SK-N-SH treated with all-trans-retinoic acid at 6 μM for 48 hours (cell line): ENCODE measurements around the gene MTIF2.
A peak's percentile ranks its signal among the peaks of the same experiment; 100 is the strongest.
"Not testable (repeated sequence)": the region's sequence is repeated elsewhere in the genome, so short reads cannot be mapped to it uniquely, and the experiment has no call there.

Source experiments
- ATAC-seq: fragments of 200-7000 bp; cut with Tn5 transposase; 3 replicates; pipeline ENCODE4 v1.9.1; 2020; ENCODE audit warnings: mild to moderate bottlenecking, moderate library complexity
- ARNTL ChIP-seq: fragments of 450-650 bp; formaldehyde crosslinking; IDR thresholded peaks from 2 replicates; pipeline ENCODE4 v1.5.0; 2020; ENCODE audit warnings: low read depth, mild to moderate bottlenecking, moderate library complexity, borderline replicate concordance
- CSRNP3 ChIP-seq: fragments of 250-450 bp; sonication (Bioruptor Pico); IDR thresholded peaks from 2 replicates; pipeline ENCODE4 v1.5.1; 2021; ENCODE audit warnings: mild to moderate bottlenecking, moderate library complexity
- ESRRG ChIP-seq: fragments of 250-450 bp; sonication (Bioruptor Pico); IDR thresholded peaks from 2 replicates; pipeline ENCODE4 v1.6.1; 2021; ENCODE audit warnings: mild to moderate bottlenecking
- GLIS3 ChIP-seq: fragments of 250-450 bp; sonication (Bioruptor Pico); IDR thresholded peaks from 2 replicates; pipeline ENCODE4 v1.5.0; 2020; ENCODE audit warnings: mild to moderate bottlenecking, moderate library complexity
- OSR1 ChIP-seq: fragments of 250-450 bp; sonication (Bioruptor Pico); IDR thresholded peaks from 2 replicates; pipeline ENCODE4 v1.8.0; 2022; ENCODE audit warnings: moderate library complexity, mild to moderate bottlenecking, inconsistent platforms
- PATZ1 ChIP-seq: fragments of 250-450 bp; sonication (Bioruptor Pico); IDR thresholded peaks from 2 replicates; pipeline ENCODE4 v1.8.0; 2020; ENCODE audit warnings: mild to moderate bottlenecking, moderate library complexity, borderline replicate concordance
- POU6F1 ChIP-seq: fragments of 250-450 bp; sonication (Bioruptor Pico); IDR thresholded peaks from 2 replicates; pipeline ENCODE4 v1.8.0; 2021; ENCODE audit warnings: low read depth, mild to moderate bottlenecking, moderate library complexity, borderline replicate concordance
- PPARA ChIP-seq: fragments of 250-450 bp; sonication (Bioruptor Pico); IDR thresholded peaks from 2 replicates; pipeline ENCODE4 v1.5.0; 2020; ENCODE audit warnings: mild to moderate bottlenecking, borderline replicate concordance
- RARB ChIP-seq: fragments of 250-450 bp; sonication (Bioruptor Pico); IDR thresholded peaks from 2 replicates; pipeline ENCODE4 v1.8.0; 2021; ENCODE audit warnings: mild to moderate bottlenecking, moderate library complexity
- SNAI2 ChIP-seq: fragments of 250-450 bp; sonication (Bioruptor Pico); IDR thresholded peaks from 2 replicates; pipeline ENCODE4 v1.5.0; 2020; ENCODE audit warnings: mild to moderate bottlenecking, moderate library complexity
- TCF4 ChIP-seq: fragments of 250-450 bp; sonication (Bioruptor Pico); IDR thresholded peaks from 2 replicates; pipeline ENCODE4 v1.8.0; 2021; ENCODE audit warnings: mild to moderate bottlenecking, moderate library complexity, borderline replicate concordance
- TOX ChIP-seq: fragments of 250-450 bp; sonication (Bioruptor Pico); IDR thresholded peaks from 2 replicates; pipeline ENCODE4 v1.8.0; 2021; ENCODE audit warnings: mild to moderate bottlenecking, moderate library complexity, borderline replicate concordance
- TSHZ2 ChIP-seq: fragments of 250-450 bp; sonication (Bioruptor Pico); IDR thresholded peaks from 2 replicates; pipeline ENCODE4 v1.5.0; 2020; ENCODE audit warnings: mild to moderate bottlenecking, moderate library complexity
- ZC3H10 ChIP-seq: fragments of 250-450 bp; sonication (Bioruptor Pico); IDR thresholded peaks from 2 replicates; pipeline ENCODE4 v1.5.1; 2021; ENCODE audit warnings: mild to moderate bottlenecking, moderate library complexity
- ZFP3 ChIP-seq: fragments of 250-450 bp; sonication (Bioruptor Pico); IDR thresholded peaks from 2 replicates; pipeline ENCODE4 v1.5.0; 2020; ENCODE audit warnings: mild to moderate bottlenecking, moderate library complexity
- ZFP30 ChIP-seq: fragments of 450-650 bp; formaldehyde crosslinking; IDR thresholded peaks from 2 replicates; pipeline ENCODE4 v1.5.0; 2022; ENCODE audit warnings: mild to moderate bottlenecking, moderate library complexity
- ZNF70 ChIP-seq: fragments of 450-650 bp; formaldehyde crosslinking; IDR thresholded peaks from 2 replicates; pipeline ENCODE4 v1.5.0; 2020; ENCODE audit warnings: mild to moderate bottlenecking, moderate library complexity

Gene MTIF2

GRCh38 chr2:55283083-55283482 lies 14.1 kb upstream of the MTIF2 start:
- TF ChIP-seq ARNTL (CRISPR knock-in tag) (no peak), ZNF70 (no peak)
- ATAC-seq, result no peak

- peak; percentile 27; the same call in 2 of the 3 replicates for ATAC-seq
- TF ChIP-seq PATZ1 (no peak), OSR1 (CRISPR knock-in tag) (no peak), TCF4 (CRISPR knock-in tag) (no peak), ZNF70 (no peak), ZC3H10 (CRISPR knock-in tag) (no peak), RARB (CRISPR knock-in tag) (no peak), POU6F1 (CRISPR knock-in tag) (no peak), ESRRG (CRISPR knock-in tag) (no peak), ZFP30 (CRISPR knock-in tag) (no peak), SNAI2 (no peak), TOX (no peak), CSRNP3 (CRISPR knock-in tag) (no peak), ARNTL (CRISPR knock-in tag) (no peak), ZFP3 (CRISPR knock-in tag) (no peak), GLIS3 (CRISPR knock-in tag) (no peak), TSHZ2 (CRISPR knock-in tag) (no peak), PPARA (CRISPR knock-in tag) (no peak)
Measured at GRCh38 chr2:55282110-55282917, 13.3 kb upstream of the MTIF2 start.

GRCh38 chr2:55280851-55281546 lies 12.0 kb upstream of the MTIF2 start:
- ATAC-seq, result not testable (repeated sequence)

- ATAC-seq, result not testable (repeated sequence)
Measured at GRCh38 chr2:55279859-55280424, 10.9 kb upstream of the MTIF2 start.

- ATAC-seq, result not testable (repeated sequence)
Measured at GRCh38 chr2:55279214-55279835, 10.3 kb upstream of the MTIF2 start.
